Dendritic cell treated with granulocyte-macrophage colony-stimulating factor and Interleukin-4, amounts not matched to agents 40 ng/mL and 50 ng/mL, for 4 days (primary cell): ENCODE measurements around the gene SUPT3H.
"Not testable (repeated sequence)": the region's sequence is repeated elsewhere in the genome, so short reads cannot be mapped to it uniquely, and the experiment has no call there.

Experiments
- H3K27ac Mint-ChIP-seq: one replicate; pipeline ENCODE4 v1.8.0; 2022; ENCODE audit warnings: mild to moderate bottlenecking, mixed read lengths
- H3K27me3 Mint-ChIP-seq: one replicate; pipeline ENCODE4 v1.8.0; 2022; ENCODE audit warnings: mild to moderate bottlenecking, mixed read lengths
- H3K36me3 Mint-ChIP-seq: one replicate; pipeline ENCODE4 v1.8.0; 2022; ENCODE audit warnings: low read depth, mixed read lengths
- H3K4me1 Mint-ChIP-seq: one replicate; pipeline ENCODE4 v1.8.0; 2022; ENCODE audit warnings: low read depth, mixed read lengths
- H3K4me3 Mint-ChIP-seq: one replicate; pipeline ENCODE4 v1.8.0; 2022; ENCODE audit warnings: mild to moderate bottlenecking, moderate library complexity, mixed read lengths
- H3K9me3 Mint-ChIP-seq: one replicate; pipeline ENCODE4 v1.8.0; 2022; ENCODE audit warnings: mixed read lengths
- intact Hi-C: fragments of 100-400 bp; cut with micrococcal nuclease; formaldehyde crosslinking; loops from one replicate; pipeline ENCODE4 v1.15.0; 2022

Gene SUPT3H

GRCh38 chr6:45042673-45043072 lies 335.1 kb downstream of the SUPT3H start:
- intact Hi-C loops, H3K27ac Mint-ChIP-seq, H3K27me3 Mint-ChIP-seq, H3K4me3 Mint-ChIP-seq, H3K36me3 Mint-ChIP-seq, H3K4me1 Mint-ChIP-seq, H3K9me3 Mint-ChIP-seq: not testable (repeated sequence)

DNA sequence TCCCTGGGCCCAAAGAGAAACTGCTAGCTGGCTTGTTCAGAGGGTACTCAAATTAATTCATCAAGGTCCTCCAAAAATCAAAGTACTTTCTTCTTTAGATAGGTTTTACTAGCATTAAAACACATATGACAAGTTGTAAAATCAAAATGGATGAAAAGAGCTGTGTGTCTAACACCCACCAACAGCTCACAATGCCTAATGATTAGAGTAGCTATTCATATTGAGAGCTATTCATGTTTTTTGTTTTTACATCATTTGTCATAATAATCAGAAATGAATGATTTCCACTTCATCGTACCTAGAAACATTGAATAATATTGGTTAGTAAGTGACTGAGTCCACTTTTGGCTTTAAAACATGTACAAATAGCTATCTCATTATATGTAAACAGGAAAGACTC lies 339.5 kb downstream of the SUPT3H start:
- no peak overlapping the region for H3K27ac Mint-ChIP-seq
- intact Hi-C loops = no loop called here
- no peak overlapping the region for H3K4me3 Mint-ChIP-seq

DNA sequence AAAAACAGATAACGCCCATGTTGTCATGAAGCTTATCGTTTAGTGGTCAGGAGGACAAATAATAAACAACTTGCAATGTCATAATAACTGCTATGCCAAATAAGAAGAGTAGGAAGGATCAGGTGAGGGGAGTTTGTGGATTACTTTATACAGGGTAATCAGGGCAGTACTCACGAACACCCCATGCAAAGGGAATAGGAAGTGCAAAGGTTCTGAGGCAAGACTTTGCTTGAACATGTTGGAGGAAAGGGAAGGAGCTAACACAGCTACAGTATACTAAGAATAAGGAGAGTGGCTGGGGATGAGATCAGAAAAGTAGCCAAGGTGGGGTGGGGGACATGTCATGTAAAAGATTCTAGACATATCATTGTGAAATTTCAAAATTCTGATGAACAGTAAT lies 341.6 kb downstream of the SUPT3H start:
- Mint-ChIP-seq H3K9me3 (no peaks in the 10 kb centered on the region), H3K27me3 (no peaks in the 10 kb centered on the region), H3K36me3 (no peaks in the 10 kb centered on the region), H3K4me3 (no peak overlapping the region), H3K4me1 (peaks cover 15% of the 10 kb centered on the region), H3K27ac (no peak overlapping the region)
- intact Hi-C loops = no loop called here

More for the DNA sequence above, 339.5 kb downstream of the SUPT3H start:
- peaks cover 10% of the 10 kb centered on the region for H3K4me1 Mint-ChIP-seq
- H3K9me3 Mint-ChIP-seq = no peaks in the 10 kb centered on the region
- H3K27me3 Mint-ChIP-seq = no peaks in the 10 kb centered on the region
- no peaks in the 10 kb centered on the region for H3K36me3 Mint-ChIP-seq

GRCh38 chr6:45032426-45032825 lies 345.3 kb downstream of the SUPT3H start:
- Mint-ChIP-seq H3K4me3 (no peak overlapping the region), H3K27me3 (no peaks in the 10 kb centered on the region), H3K9me3 (peaks cover 10% of the 10 kb centered on the region), H3K27ac (no peak overlapping the region), H3K4me1 (peaks cover 15% of the 10 kb centered on the region), H3K36me3 (no peaks in the 10 kb centered on the region)
- intact Hi-C loops = no loop called here

DNA sequence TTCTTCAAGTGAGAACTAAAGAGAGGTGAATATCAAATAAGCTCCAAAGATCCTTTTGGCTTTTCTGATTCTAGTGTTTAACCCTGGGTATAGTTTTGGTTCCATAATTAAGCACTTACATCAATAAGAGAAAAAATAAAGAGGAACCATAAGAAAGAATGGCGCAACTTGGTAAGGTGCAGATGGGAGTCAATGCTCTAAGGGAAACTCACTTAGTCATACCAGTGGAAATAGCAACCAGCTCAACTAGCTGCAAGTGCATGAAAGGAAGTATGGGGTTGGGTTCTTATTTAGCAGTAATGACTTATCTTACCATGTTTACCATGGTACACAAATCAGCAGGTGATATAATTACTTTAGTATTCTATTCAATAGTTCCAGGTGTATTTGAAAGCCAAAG lies 346.1 kb downstream of the SUPT3H start:
- intact Hi-C loops = no loop called here
- H3K4me1 Mint-ChIP-seq = peaks cover 19% of the 10 kb centered on the region
- H3K36me3 Mint-ChIP-seq = no peaks in the 10 kb centered on the region
- H3K27me3 Mint-ChIP-seq = no peaks in the 10 kb centered on the region
- H3K27ac Mint-ChIP-seq = no peak overlapping the region
- no peak overlapping the region for H3K4me3 Mint-ChIP-seq
- H3K9me3 Mint-ChIP-seq = peaks cover 17% of the 10 kb centered on the region

- H3K4me3 Mint-ChIP-seq = no peak overlapping the region
- no peaks in the 10 kb centered on the region for H3K36me3 Mint-ChIP-seq
- H3K27ac Mint-ChIP-seq = no peak overlapping the region
- H3K27me3 Mint-ChIP-seq = no peaks in the 10 kb centered on the region
- intact Hi-C loops = no loop called here
- peaks cover 11% of the 10 kb centered on the region for H3K4me1 Mint-ChIP-seq
- peaks cover 35% of the 10 kb centered on the region for H3K9me3 Mint-ChIP-seq
Observed at GRCh38 chr6:45027126-45027525, 350.6 kb downstream of the SUPT3H start.

DNA sequence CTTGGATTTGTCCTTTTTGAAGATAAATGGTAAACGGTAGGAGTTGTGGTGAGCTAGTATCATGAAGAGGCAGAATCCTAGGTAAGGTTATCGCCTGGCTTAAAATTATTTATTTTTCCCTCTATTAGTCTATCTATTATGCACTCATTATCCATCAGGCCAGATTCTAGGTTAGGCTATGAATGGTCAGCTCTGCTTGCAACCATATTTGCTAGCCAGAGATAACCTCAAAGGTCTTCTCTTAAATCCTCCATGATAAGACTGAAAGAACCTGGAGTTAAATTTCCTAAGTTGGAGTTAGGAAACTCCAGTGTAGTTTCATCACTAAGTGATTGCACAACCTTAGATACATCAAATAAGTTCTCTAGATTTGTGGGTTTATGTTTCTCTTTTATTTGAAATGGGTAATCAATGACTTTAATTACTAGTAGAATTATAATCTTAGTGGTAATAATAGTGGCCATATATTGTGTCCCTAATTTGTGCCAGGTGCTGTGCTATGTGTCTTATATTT lies 351.7 kb downstream of the SUPT3H start:
- Mint-ChIP-seq H3K9me3 (peaks cover 35% of the 10 kb centered on the region), H3K4me3 (no peak overlapping the region), H3K27me3 (no peaks in the 10 kb centered on the region), H3K4me1 (peaks cover 5% of the 10 kb centered on the region), H3K27ac (no peak overlapping the region), H3K36me3 (no peaks in the 10 kb centered on the region)
- intact Hi-C loops = no loop called here

DNA sequence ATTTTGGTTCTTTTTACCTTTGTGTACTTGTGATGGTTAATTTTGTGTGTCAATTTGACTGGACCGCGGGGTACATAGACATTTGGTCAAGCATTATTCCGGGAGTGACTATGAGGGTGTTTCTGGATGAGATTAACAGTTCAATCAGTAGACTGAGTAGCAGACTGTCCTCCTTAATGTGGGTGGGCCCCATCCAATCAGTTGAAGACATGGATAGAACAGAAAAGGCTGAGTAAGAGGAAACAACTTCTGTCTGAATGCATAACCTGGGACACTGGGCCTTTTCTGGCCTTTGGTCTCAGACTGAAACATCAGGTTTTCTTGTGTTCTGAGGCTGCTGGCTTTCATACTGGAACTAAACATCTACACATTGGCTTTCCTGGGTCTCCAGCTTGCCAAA lies 353.1 kb downstream of the SUPT3H start:
- peaks cover 5% of the 10 kb centered on the region for H3K4me1 Mint-ChIP-seq
- no peak overlapping the region for H3K4me3 Mint-ChIP-seq
- intact Hi-C loops = no loop called here
- H3K9me3 Mint-ChIP-seq = peaks cover 35% of the 10 kb centered on the region
- H3K36me3 Mint-ChIP-seq = no peaks in the 10 kb centered on the region
- no peak overlapping the region for H3K27ac Mint-ChIP-seq
- no peaks in the 10 kb centered on the region for H3K27me3 Mint-ChIP-seq

GRCh38 chr6:45021676-45022075 lies 356.1 kb downstream of the SUPT3H start:
- intact Hi-C loops = no loop called here
- no peaks in the 10 kb centered on the region for H3K4me1 Mint-ChIP-seq
- peaks cover 18% of the 10 kb centered on the region for H3K9me3 Mint-ChIP-seq
- H3K27me3 Mint-ChIP-seq = no peaks in the 10 kb centered on the region
- no peaks in the 10 kb centered on the region for H3K36me3 Mint-ChIP-seq
- H3K27ac Mint-ChIP-seq = no peak overlapping the region
- no peak overlapping the region for H3K4me3 Mint-ChIP-seq

DNA sequence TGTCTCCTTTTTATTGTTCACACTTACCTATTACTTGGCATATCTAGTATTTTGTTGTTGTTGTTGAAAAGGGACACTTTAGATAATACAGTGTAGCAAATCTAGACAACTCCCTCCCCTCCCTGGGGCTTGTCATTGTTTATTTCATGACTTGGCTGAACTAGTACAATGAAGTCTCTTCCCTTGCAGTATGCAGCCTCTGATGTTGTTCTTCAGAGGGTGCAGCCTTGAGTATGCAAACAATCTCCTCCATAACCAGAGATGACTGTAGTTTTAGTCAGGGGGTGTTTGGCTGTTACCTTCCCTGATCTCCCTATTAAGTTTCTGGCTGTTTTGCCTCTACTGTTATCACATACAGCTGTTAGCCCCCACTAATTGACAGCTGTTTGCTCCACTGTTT lies 365.0 kb downstream of the SUPT3H start:
- H3K27me3 Mint-ChIP-seq = no peaks in the 10 kb centered on the region
- H3K4me1 Mint-ChIP-seq = no peaks in the 10 kb centered on the region
- no peak overlapping the region for H3K4me3 Mint-ChIP-seq
- intact Hi-C loops = no loop called here
- H3K36me3 Mint-ChIP-seq = peaks cover 7% of the 10 kb centered on the region
- H3K9me3 Mint-ChIP-seq = peaks cover 14% of the 10 kb centered on the region
- H3K27ac Mint-ChIP-seq = no peak overlapping the region

- H3K36me3 Mint-ChIP-seq = peaks cover 7% of the 10 kb centered on the region
- H3K9me3 Mint-ChIP-seq = peaks cover 14% of the 10 kb centered on the region
- intact Hi-C loops = no loop called here
- H3K27ac Mint-ChIP-seq = no peak overlapping the region
- no peaks in the 10 kb centered on the region for H3K4me1 Mint-ChIP-seq
- H3K27me3 Mint-ChIP-seq = no peaks in the 10 kb centered on the region
- H3K4me3 Mint-ChIP-seq = no peak overlapping the region
Observed at GRCh38 chr6:45009576-45009975, 368.2 kb downstream of the SUPT3H start.

GRCh38 chr6:45006893-45007292 lies 370.8 kb downstream of the SUPT3H start:
- Mint-ChIP-seq H3K9me3 (peaks cover 4% of the 10 kb centered on the region), H3K27ac (no peak overlapping the region), H3K27me3 (no peaks in the 10 kb centered on the region), H3K4me3 (no peak overlapping the region), H3K36me3 (peaks cover 3% of the 10 kb centered on the region), H3K4me1 (peaks cover 4% of the 10 kb centered on the region)
- intact Hi-C loops = no loop called here

GRCh38 chr6:45003961-45004360 lies 373.8 kb downstream of the SUPT3H start:
- Mint-ChIP-seq H3K27ac (no peak overlapping the region), H3K27me3 (no peaks in the 10 kb centered on the region)

DNA sequence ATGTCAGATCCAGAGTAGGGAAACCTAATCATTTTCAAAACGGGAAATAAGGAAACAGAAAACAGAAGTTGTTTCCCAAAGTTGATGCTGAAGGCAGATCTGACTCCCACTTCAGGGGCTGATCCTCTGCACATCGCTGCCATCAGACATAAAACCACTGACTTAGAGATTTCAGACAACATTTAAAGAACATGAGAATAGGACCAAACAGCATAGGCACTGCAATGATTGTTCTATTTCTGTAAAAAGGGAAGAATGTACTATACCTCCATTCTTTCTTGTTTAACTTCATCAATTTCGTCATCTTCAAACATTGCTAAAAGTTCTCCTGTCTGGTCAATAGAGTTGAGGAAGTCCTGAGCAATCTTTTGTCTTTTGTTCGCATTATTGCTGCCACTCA lies 374.3 kb downstream of the SUPT3H start:
- Mint-ChIP-seq H3K27me3 (no peaks in the 10 kb centered on the region), H3K27ac (no peak overlapping the region), H3K9me3 (no peaks in the 10 kb centered on the region), H3K4me3 (no peak overlapping the region), H3K4me1 (peaks cover 4% of the 10 kb centered on the region), H3K36me3 (no peaks in the 10 kb centered on the region)
- intact Hi-C loops = no loop called here

More at GRCh38 chr6:45003961-45004360, 373.8 kb downstream of the SUPT3H start:
- Mint-ChIP-seq H3K4me1 (peaks cover 4% of the 10 kb centered on the region), H3K36me3 (no peaks in the 10 kb centered on the region), H3K9me3 (no peaks in the 10 kb centered on the region), H3K4me3 (no peak overlapping the region)
- intact Hi-C loops = no loop called here

DNA sequence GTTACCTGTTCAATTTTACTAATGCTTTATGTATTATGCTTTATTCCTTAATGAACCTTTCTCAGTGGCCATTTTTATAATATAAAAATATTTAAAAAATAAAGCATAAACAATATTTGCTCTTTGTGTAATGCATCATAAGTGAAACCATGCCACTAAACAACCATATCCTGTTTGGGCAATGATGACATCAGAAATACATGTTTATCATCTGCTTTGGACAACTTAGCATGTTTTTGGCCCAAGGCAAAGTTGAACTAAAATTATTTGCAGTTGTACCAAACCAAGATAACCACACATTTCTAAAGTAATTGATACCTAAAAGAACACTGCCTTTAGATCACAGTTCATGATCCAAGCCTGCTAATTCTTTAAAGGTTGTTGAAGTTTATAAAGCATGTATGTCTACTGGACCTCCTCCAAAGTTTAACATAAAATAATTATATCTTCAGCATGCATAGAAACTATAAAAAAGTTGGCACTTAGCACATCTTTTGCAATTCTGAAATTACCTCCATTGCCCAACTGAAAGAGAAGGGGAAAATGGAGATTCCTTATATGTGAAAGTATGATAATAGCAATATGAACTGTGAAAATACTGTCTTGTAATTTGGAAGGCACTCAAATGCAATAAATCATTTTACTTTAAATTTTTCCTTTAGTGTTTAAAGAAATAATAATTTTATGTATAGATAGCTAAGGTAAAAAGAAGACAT lies 375.2 kb downstream of the SUPT3H start:
- H3K4me3 Mint-ChIP-seq = no peak overlapping the region
- intact Hi-C loops = no loop called here
- no peaks in the 10 kb centered on the region for H3K36me3 Mint-ChIP-seq
- peaks cover 4% of the 10 kb centered on the region for H3K4me1 Mint-ChIP-seq
- no peaks in the 10 kb centered on the region for H3K27me3 Mint-ChIP-seq
- no peaks in the 10 kb centered on the region for H3K9me3 Mint-ChIP-seq
- no peak overlapping the region for H3K27ac Mint-ChIP-seq
